Dedifferentiated amniotic fluid mesenchymal stem cell (primary cell): ENCODE results near the gene RSPO4.

Source experiments
- DNase-seq: peaks from one replicate; pipeline ENCODE4 v3.0.0-alpha.2; 2016; ENCODE audit errors: extremely low spot score

Gene RSPO4

DNA sequence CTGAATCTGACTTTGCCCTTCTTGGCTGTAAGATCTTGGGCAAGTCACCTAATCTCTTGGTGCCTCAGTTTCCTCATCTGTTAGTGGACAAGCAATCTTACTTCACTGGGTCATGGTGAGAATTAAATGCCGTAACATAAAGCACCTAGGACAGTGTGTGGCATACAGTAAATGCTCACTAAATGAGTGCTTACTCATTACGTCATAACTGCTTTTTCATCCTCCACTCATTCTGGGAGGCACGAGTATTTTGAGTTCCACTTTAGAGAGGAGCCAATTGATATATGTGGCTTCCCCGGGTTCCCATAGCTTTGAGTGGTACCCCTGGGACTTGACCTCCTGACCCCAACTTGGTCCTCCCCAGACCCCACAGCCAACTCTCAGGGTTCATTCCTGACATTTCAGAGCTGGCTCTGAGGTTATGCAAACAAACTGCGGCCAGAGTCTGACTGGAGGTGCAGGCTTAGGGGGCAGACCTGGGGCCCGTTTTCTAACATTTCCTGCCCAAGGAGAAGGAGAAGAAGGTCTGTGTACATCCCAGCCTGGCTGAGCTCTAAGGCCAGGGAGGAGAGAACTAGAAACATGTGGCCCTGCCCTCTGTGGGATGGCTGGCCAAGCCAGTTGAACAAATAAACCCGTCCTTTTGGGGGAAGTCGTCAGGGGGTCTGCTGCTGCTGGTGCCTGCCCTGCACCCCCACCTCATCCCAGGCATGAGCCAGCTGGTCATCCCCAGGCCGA lies 91.8 kb downstream of the RSPO4 start:
- no peak for DNase-seq

DNA sequence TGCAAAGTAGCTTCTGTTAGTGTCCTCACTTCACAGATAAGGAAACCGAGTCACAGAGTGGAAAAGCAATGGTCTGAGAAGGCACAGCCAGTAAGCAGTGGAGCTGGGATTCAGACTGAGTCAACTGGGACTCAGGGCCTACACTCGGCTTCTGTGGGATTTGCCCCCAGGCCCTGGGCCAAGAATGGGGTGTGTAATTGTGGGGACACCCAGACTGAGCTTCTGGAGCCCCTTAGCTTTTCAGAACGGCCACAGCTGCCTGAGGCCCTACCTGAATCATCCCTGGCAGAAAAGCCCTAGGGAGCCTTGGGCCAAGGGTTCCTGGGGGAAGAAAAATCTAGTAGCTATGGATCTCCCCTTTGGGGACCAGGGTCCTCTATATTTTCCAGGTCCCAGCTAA lies 92.5 kb downstream of the RSPO4 start:
- DNase-seq: no peak
